H1 (cell line): ENCODE measurements around the gene STARD3NL.

ENCODE experiments used
- EZH2 ChIP-seq: fragments of 200-600 bp; sonication (generic); IDR thresholded peaks from 2 replicates; pipeline ENCODE4 v1.7.1; 2012; ENCODE audit warnings: low read depth, mild to moderate bottlenecking, moderate library complexity, low read length, inconsistent platforms; ENCODE audit not compliant: severe bottlenecking
- NRF1 ChIP-seq: IDR thresholded peaks from 2 replicates; pipeline ENCODE4 v1.6.1; 2011; ENCODE audit warnings: mild to moderate bottlenecking, low read depth, low read length, improper control_type of control experiment
- POLR2A ChIP-seq, 2 experiments: IDR thresholded peaks; 1 replicate in 1 of 2; 2 replicates in 1 of 2; pipeline ENCODE4 v1.6.1; 2011; ENCODE audit warnings: low read depth in 2 of 2, low read length in 2 of 2, mild to moderate bottlenecking in 2 of 2; ENCODE audit errors: control extremely low read depth in 1 of 2
- SAP30 ChIP-seq: fragments of 300-600 bp; sonication (generic); IDR thresholded peaks from 2 replicates; pipeline ENCODE4 v1.7.1; 2012; ENCODE audit warnings: low read length, moderate library complexity, mild to moderate bottlenecking, inconsistent platforms; ENCODE audit not compliant: insufficient read depth, insufficient replicate concordance
- SUZ12 ChIP-seq: fragments of 200-600 bp; sonication (generic); IDR thresholded peaks from 2 replicates; pipeline ENCODE4 v1.6.1; 2012; ENCODE audit warnings: mild to moderate bottlenecking, inconsistent platforms, low read length, moderate library complexity, mixed read lengths
- TF ChIP-seq, protein P1 (sequence below): IDR thresholded peaks from 2 replicates; pipeline ENCODE4 v1.6.1; 2012; ENCODE audit warnings: inconsistent platforms
- TF ChIP-seq, protein P2 (sequence below), 3 experiments: IDR thresholded peaks; 1 replicate in 2 of 3; 2 replicates in 1 of 3; pipeline versions ENCODE4 v1.5.1 to v1.6.1; 2011; ENCODE audit warnings: low read length in 3 of 3, mild to moderate bottlenecking in 3 of 3, inconsistent platforms in 2 of 3, low read depth in 1 of 3, moderate library complexity in 1 of 3; ENCODE audit not compliant: insufficient read depth in 1 of 3; ENCODE audit errors: control extremely low read depth in 1 of 3

DNA sequence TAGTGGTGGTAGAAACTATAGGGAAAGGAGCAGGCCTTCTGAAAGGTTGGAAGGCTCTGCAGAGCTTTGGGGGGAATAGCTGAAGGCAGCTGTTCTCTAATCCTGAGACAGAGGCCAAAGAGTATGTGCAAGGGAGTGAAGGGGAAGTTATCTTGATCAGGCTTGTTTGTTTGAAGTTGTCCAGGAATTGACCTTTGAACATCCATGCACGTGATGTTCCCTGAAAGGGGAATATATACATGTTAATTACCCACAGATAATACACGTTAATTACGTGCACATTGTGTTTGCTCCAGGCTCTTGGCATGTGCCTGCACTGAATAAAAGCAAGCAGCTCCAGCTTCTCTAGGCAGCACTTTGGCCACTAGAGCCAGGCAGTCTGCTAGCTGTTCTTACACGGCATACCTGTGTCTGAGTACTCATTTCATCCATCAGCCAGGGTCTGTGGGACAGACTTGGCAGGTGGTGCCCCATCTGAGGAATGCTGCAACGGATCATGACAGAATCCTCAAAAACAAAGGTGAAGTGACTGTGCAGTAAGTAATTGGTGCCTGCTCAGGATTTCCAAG is 18.0 kb upstream of the STARD3NL start:
- TF ChIP-seq, protein P1, sequence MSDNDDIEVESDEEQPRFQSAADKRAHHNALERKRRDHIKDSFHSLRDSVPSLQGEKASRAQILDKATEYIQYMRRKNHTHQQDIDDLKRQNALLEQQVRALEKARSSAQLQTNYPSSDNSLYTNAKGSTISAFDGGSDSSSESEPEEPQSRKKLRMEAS, result no peak
- no peak for TF ChIP-seq EZH2
- TF ChIP-seq, protein P2, sequence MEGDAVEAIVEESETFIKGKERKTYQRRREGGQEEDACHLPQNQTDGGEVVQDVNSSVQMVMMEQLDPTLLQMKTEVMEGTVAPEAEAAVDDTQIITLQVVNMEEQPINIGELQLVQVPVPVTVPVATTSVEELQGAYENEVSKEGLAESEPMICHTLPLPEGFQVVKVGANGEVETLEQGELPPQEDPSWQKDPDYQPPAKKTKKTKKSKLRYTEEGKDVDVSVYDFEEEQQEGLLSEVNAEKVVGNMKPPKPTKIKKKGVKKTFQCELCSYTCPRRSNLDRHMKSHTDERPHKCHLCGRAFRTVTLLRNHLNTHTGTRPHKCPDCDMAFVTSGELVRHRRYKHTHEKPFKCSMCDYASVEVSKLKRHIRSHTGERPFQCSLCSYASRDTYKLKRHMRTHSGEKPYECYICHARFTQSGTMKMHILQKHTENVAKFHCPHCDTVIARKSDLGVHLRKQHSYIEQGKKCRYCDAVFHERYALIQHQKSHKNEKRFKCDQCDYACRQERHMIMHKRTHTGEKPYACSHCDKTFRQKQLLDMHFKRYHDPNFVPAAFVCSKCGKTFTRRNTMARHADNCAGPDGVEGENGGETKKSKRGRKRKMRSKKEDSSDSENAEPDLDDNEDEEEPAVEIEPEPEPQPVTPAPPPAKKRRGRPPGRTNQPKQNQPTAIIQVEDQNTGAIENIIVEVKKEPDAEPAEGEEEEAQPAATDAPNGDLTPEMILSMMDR (IDR thresholded peaks at IDR 0.05; ENCODE audit: control extremely low read depth in 1 of 3, insufficient read depth in 1 of 3, low read depth in 1 of 3, low read length in 3 of 3), result no peak
- no peak for TF ChIP-seq SAP30
- TF ChIP-seq SUZ12, result no peak
- no peak for TF ChIP-seq POLR2A (IDR thresholded peaks at IDR 0.05; ENCODE audit: control extremely low read depth in 1 of 2, low read depth in 2 of 2, low read length in 2 of 2)
- TF ChIP-seq NRF1, result no peak
